ENCODE results near the gene MMP14.

DNA sequence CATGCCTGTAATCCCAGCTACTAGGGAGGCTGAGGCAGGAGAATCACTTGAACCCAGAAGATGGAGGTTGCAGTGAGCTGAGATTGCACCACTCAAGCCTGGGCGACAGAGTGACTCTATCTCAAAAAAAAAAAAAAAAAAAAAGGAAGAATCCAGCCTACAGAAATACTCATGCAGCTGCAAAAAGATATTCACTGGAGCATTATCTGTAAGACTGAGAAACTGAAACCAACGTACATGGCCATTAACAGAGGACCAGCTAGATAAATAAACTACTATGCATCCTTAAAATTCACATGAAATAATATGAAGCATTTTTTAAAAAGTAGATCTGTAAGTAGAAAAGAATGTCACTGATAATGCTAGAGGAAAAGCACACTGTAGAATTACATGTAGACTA, 24.7 kb upstream of the MMP14 start:
- TF ChIP-seq, protein P1, sequence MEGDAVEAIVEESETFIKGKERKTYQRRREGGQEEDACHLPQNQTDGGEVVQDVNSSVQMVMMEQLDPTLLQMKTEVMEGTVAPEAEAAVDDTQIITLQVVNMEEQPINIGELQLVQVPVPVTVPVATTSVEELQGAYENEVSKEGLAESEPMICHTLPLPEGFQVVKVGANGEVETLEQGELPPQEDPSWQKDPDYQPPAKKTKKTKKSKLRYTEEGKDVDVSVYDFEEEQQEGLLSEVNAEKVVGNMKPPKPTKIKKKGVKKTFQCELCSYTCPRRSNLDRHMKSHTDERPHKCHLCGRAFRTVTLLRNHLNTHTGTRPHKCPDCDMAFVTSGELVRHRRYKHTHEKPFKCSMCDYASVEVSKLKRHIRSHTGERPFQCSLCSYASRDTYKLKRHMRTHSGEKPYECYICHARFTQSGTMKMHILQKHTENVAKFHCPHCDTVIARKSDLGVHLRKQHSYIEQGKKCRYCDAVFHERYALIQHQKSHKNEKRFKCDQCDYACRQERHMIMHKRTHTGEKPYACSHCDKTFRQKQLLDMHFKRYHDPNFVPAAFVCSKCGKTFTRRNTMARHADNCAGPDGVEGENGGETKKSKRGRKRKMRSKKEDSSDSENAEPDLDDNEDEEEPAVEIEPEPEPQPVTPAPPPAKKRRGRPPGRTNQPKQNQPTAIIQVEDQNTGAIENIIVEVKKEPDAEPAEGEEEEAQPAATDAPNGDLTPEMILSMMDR (IDR thresholded peaks at IDR 0.05; ENCODE audit: low read depth, low read length) = no peak
- TF ChIP-seq POLR2A (IDR thresholded peaks at IDR 0.05; ENCODE audit: extremely low read depth, insufficient read length) (no peak), MYC (IDR thresholded peaks at IDR 0.05; ENCODE audit: low read depth, low read length) (no peak)
- TF ChIP-seq, protein P2, sequence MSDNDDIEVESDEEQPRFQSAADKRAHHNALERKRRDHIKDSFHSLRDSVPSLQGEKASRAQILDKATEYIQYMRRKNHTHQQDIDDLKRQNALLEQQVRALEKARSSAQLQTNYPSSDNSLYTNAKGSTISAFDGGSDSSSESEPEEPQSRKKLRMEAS (IDR thresholded peaks at IDR 0.05; ENCODE audit: low read depth, low read length) = no peak

Measured in NB4 (cell line).